ENCODE results near the gene TAAR2.
"Not testable (repeated sequence)": the region's sequence is repeated elsewhere in the genome, so short reads cannot be mapped to it uniquely, and the experiment has no call there.

Gene TAAR2

GRCh38 chr6:132624175-132624574 lies at the start of gene TAAR2:
Gene TAAR2, minus strand, starts transcription at chr6:132624275. Its CDS starts 0 bp downstream, at chr6:132624275.
- no peak for DNase-seq (ENCODE audit: low read depth in 1 of 2, low spot score in 1 of 2)

- no peak for DNase-seq (ENCODE audit: low read depth in 1 of 2, low spot score in 1 of 2)
Observed at GRCh38 chr6:132673376-132674094, 49.5 kb upstream of the TAAR2 start.

- no peak for DNase-seq (ENCODE audit: low read depth in 1 of 2, low spot score in 1 of 2)
Observed at GRCh38 chr6:132671295-132671694, 47.2 kb upstream of the TAAR2 start.

GRCh38 chr6:132669690-132670291 lies 45.7 kb upstream of the TAAR2 start:
- no peak for DNase-seq (ENCODE audit: low read depth in 1 of 2, low spot score in 1 of 2)

GRCh38 chr6:132666118-132666517 lies 42.0 kb upstream of the TAAR2 start:
- DNase-seq (ENCODE audit: low read depth in 1 of 2, low spot score in 1 of 2), result no peak

GRCh38 chr6:132664309-132665034 lies 40.4 kb upstream of the TAAR2 start:
- no peak for DNase-seq (ENCODE audit: low read depth in 1 of 2, low spot score in 1 of 2)

- DNase-seq (ENCODE audit: low read depth in 1 of 2, low spot score in 1 of 2), result no peak
Observed at GRCh38 chr6:132663661-132664060, 39.6 kb upstream of the TAAR2 start.

- DNase-seq (ENCODE audit: low read depth in 1 of 2, low spot score in 1 of 2), result no peak
Observed at GRCh38 chr6:132661906-132662305, 37.8 kb upstream of the TAAR2 start.

- no peak for DNase-seq (ENCODE audit: low read depth in 1 of 2, low spot score in 1 of 2)
Observed at GRCh38 chr6:132659082-132659481, 35.0 kb upstream of the TAAR2 start, which contains the start of gene TAAR1. Gene TAAR1, minus strand, starts transcription at chr6:132659182. Its CDS starts 13,179 bp downstream, at chr6:132646003.

GRCh38 chr6:132651062-132651461 lies 27.0 kb upstream of the TAAR2 start:
- DNase-seq (ENCODE audit: low read depth in 1 of 2, low spot score in 1 of 2), result no peak

- DNase-seq (ENCODE audit: low read depth in 1 of 2, low spot score in 1 of 2), result no peak
Observed at GRCh38 chr6:132650429-132650828, 26.4 kb upstream of the TAAR2 start.

GRCh38 chr6:132648828-132649227 lies 24.8 kb upstream of the TAAR2 start:
- DNase-seq (ENCODE audit: low read depth in 1 of 2, low spot score in 1 of 2), result no peak

GRCh38 chr6:132648356-132648755 lies 24.3 kb upstream of the TAAR2 start:
- DNase-seq (ENCODE audit: low read depth in 1 of 2, low spot score in 1 of 2), result no peak

- DNase-seq (ENCODE audit: low read depth in 1 of 2, low spot score in 1 of 2), result no peak
Observed at GRCh38 chr6:132643547-132643946, 19.5 kb upstream of the TAAR2 start.

- DNase-seq (ENCODE audit: low read depth in 1 of 2, low spot score in 1 of 2), result not testable (repeated sequence)
Observed at GRCh38 chr6:132637135-132637534, 13.1 kb upstream of the TAAR2 start.

- not testable (repeated sequence) for DNase-seq (ENCODE audit: low read depth in 1 of 2, low spot score in 1 of 2)
Observed at GRCh38 chr6:132635906-132636305, 11.8 kb upstream of the TAAR2 start.

- not testable (repeated sequence) for DNase-seq (ENCODE audit: low read depth in 1 of 2, low spot score in 1 of 2)
Observed at GRCh38 chr6:132635288-132635687, 11.2 kb upstream of the TAAR2 start.

GRCh38 chr6:132634796-132635195 lies 10.7 kb upstream of the TAAR2 start:
- no peak for DNase-seq (ENCODE audit: low read depth in 1 of 2, low spot score in 1 of 2)

GRCh38 chr6:132633362-132633761 lies 9.3 kb upstream of the TAAR2 start:
- DNase-seq (ENCODE audit: low read depth in 1 of 2, low spot score in 1 of 2), result no peak

- DNase-seq (ENCODE audit: low read depth in 1 of 2, low spot score in 1 of 2), result no peak
Observed at GRCh38 chr6:132623106-132623845, 799 bp downstream of the TAAR2 start.

GRCh38 chr6:132616677-132617076 lies 7.4 kb downstream of the TAAR2 start:
- no peak for DNase-seq (ENCODE audit: low read depth in 1 of 2, low spot score in 1 of 2)
